T follicular helper cell (primary cell): ENCODE measurements around the gene SLC1A7.

Experiments used
- DNase-seq: peaks from one replicate; pipeline ENCODE4 v3.0.0-alpha.2; 2020; ENCODE audit warnings: low read depth

SLC1A7 gene

DNA sequence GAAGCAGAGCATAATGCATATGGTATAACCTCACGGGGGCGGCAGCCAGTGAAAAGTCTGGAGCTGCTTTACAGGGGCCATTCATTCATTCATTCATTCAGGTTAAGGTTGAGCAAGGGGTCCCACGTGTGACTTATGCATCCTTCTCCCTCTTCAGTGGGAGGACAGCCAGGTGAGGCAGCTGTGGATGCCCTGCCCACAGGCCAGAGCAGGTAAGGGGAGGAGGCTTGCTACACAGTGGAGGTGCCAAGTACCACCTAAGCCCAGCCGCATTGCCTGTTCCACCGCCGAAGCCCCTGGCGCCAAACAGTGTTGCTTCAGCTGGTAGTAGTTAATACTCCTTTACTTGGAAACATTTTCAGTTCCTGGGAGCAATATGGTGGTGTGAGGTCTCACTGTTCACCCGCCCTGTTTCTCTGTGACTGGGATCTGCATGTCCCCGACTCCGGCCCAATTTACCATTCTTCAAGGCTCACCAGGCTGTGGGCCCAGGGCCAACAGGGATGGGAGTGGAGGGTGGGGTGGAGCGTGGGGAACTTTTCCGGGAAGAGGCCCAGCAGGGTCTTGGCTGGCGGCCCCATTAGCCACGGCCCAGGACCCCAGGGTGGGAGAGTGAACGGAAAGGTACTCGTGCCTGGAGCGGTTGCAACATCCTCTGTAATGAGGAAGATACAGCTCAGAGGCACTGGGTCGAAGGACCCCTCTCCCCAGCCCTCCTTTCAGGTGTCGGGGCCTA, 81.1 kb downstream of the SLC1A7 start:
- no peak for DNase-seq

DNA sequence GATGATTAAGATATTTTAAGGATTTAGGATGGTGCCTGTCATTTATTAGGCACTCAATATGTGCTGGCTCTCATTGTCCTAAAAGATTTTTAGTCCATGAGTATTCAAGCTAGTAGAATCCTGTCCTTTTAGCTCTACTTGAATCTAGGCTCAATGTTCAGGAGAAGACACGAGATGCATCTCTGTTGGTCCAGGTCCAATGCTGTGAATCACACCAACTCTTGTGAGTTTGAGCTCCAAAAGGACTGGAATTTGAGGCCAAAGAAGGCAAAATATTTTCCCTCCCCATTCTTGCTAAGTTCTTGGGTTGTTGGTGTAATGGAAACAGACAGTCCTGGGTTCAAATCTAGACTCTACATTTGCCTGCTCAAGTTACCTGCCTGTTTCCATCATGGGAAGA, 81.9 kb downstream of the SLC1A7 start:
- no peak for DNase-seq

DNA sequence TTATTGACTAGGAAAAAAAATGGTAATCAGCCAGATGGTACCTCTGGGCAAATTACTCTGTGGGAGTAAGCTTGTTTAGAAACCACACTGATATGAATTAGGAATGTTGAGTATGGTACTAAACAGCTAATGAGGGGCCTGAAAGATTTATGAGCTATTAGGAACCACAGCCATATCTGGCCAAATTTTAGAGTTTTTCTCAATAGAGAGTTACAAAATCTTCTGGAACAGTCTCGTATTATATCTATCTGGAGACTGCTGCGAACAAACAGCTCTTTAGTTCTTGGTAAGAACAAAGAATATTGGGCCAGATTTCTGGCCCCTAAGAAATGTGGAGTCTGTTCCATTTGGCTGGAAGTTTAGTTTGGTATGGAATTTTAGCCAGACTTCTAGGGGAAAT, 85.3 kb downstream of the SLC1A7 start:
- no peak for DNase-seq

DNA sequence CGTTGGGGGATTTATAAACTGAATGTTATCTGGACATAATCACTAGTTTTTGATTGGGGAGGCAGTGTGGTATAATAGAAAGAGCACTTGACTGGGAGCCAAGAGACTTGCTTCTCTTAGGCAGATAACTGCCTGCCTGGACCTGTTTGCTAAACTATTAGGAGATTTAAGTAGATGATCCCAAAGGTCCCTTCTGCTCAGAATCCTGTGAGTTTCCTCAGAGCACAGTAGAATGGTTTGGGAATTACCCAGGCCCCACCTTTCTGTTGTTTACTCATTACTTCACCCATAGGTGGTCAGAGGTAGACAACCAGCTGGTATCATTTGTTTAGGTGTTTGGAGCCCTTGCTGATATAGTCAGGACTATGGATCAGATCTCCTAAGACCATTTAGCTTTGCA, 90.8 kb downstream of the SLC1A7 start:
- no peak for DNase-seq

DNA sequence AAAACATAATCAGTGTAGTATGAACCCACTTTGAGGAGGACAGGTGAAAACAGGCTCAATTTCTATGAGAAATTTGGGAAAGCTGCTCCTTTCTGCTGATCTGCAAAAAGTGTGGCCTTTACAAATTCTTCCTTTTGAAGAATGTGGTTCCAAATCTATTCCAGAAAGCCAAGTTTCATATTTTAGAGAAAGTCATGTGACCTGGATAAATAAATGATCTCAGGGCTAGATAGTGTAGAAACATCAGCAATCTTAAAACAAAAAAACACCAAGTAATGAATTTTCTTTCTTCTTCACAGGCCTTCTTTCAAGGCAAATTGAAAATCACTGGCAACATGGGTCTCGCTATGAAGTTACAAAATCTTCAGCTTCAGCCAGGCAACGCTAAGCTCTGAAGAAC, 92.1 kb downstream of the SLC1A7 start:
- no peak for DNase-seq

DNA sequence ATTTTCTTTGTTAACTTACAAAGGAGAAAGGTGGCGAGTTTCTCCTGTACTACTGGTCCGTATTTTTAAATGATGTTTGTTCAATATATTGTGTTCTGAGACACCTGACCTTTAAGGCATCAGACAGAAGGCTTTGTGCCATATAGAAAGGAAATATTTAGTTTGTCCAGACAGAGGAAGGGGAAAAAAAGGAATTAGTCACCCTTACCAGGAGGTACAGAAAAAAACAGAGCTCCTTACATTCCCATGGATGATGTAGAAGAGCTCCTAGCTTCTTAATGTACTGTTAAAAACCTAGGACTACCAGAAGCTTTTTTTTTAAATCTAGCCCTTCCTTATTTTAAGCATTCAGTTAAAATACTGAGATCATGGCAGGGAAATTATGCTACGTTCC, 92.9 kb downstream of the SLC1A7 start:
- DNase-seq = no peak

DNA sequence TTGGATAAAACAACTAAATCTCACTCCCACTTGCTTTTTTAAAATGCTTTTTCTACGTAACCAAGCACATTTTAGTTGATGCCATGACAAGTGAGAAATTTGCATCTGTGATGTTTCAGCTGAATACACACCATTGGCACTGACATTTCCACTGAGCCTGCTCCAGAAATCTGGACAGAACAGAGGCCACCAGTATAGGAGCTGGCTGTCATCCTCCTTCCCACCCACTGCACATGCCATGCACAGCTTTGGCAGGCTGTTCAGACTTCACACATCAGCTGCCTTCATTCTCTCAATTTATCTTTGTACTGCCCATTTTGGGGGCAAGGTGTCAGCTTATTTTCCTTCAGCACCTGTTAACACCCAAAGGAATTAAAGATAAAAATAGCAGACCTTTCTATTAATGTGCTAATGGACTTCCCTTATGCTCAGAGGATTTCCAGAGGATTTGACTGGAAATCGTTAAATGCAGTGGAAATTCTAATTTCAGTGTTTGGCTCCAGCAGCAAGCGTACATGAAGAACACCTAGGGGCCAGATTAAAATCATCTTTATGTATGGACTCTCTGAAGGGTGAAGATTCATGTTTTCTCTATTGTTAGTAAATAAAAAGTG, 93.4 kb downstream of the SLC1A7 start:
- DNase-seq = no peak

DNA sequence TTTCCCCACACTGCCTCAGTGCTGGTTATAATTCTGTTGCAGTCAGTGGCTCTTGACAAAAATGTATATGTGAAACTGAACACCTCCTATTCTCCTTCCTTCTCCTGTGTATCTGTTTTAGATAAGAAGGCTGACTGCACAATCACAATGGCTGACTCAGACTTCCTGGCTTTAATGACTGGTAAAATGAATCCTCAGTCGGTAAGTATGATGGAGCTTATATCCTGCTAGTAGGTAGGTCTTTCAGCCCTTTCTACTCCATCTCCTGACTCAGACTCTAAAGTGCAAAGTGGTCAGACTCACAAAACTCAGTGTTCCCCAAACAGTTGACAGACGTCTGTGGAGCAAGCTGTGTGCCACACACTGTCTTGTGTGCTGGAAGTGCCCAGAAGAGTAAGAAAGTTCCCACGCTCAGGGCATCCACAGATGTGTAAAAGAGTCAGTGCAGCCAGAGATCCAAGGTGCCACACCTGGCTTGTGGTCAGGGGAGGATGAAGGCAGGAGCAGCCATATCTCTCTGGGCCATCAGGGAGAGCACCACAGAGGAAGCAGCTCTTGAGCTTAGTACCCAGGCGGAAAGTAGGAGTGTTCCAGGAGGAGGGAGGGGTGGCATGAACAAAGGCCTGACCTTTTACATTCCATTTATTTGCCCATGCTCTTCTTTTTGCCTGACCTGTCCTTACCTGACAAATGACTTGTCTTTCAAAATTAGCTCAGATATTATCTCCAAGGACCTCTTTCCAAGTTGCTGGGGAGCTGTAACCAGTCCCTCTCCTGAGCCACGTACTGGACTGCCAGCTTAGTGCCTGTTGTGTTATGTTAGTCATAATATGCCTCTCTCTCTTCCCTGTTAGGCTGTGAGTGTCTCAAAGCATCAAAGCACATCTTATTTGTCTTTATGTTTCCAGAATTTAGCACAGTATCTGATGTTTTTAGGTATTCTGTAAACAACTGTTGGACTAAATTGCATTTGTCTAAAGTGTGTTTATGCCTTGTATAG, 94.4 kb downstream of the SLC1A7 start:
- DNase-seq = no peak

DNA sequence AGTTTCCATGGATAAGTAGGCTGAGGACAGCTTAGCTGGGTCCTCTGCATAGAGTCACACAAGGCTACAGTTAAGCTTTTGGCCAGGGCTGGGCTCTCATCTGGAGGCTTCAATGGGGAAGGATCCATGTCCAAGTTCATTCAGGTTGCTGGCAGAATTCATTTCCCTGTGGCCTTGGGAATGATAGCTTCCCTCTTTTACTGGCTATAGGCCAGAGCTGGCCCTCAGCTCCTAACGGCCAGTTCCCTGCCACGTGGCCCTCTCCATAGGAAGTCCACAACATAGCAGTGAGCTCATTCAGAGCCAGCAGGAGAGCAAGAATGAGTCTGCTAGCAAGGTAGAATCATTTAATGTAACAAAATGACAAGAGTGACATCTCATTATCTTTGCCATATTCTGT, 95.5 kb downstream of the SLC1A7 start:
- DNase-seq = no peak

DNA sequence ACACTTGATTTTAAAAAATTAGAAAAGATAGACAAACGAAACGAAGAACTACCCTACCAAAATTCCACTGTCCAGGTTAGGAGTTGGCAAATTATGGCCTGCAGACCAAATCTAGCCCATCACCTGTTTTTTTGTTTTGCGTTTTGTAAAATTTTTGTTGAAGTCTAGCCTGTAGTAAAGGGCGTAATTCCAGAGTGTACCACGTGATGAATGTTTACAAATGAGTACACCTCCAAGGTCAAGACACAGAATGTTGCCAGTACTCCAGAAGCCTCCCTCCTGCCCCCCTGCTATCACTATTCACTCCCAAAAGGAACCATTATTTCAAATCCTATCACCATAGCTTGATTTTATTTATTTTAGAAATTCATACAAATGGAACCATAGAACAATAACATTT, 97.5 kb downstream of the SLC1A7 start:
- DNase-seq = no peak

DNA sequence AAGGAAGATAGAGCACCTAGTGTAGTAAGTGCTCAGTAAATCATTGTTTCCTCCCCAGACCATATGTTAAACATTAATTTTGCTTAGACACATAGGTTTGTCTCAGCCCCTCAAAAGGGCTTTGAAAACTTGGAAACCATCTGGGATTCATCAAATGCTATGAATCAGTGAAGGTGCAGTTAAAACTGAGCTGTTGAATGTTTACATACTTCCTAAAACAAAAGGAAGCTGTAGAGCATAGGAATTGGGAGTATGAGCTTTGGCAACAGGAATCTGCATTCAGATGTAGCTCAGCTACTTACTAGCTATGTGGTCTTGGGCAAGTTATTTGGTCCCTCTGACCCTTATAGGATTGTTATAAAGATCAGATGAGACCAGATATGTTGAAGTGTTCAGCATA, 99.2 kb downstream of the SLC1A7 start:
- DNase-seq = no peak

DNA sequence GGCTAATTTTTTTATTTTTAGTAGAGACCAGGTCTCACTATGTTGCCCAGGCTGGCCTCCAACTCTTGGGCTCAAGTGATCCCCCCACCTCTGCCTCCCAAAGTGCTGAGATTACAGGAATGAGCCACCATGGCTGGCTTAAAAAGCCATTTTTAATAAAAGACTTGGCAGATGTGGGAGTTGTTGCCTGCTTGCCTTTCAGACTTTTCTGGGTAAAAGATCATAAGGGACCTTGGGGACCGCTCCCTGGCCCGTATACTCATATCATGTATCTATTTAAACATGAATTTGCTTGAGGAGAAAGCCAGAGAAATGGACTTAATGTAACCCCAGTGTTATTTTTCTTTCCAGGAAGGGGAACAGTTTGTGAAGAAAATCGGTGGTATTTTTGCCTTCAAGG, 103.9 kb downstream of the SLC1A7 start:
- no peak for DNase-seq
